Suprapubic skin (tissue), 4 donors: ENCODE measurements around the gene SLC5A1. TPM values are rescaled to one million over a fixed set of nuclear protein-coding genes. Genes with fewer than 3 reads are reported as not detected.
A peak's percentile ranks its signal among the peaks of the same experiment; 100 is the strongest.
"Not testable (repeated sequence)": the region's sequence is repeated elsewhere in the genome, so short reads cannot be mapped to it uniquely, and the experiment has no call there.

ENCODE experiments used
- DNase-seq, 2 donors: peaks; one replicate each; pipeline ENCODE4 v3.0.0-alpha.2; 2019; ENCODE audit warnings: low spot score in 2 of 2
- H3K27ac ChIP-seq: fragments of 200-600 bp; sonication (generic); one replicate; pipeline ENCODE4 v1.5.1; 2019
- H3K27me3 ChIP-seq: fragments of 200-600 bp; sonication (generic); one replicate; pipeline ENCODE4 v1.5.1; 2019
- H3K36me3 ChIP-seq: fragments of 200-600 bp; sonication (generic); one replicate; pipeline ENCODE4 v1.5.1; 2019
- H3K4me1 ChIP-seq: fragments of 200-600 bp; sonication (generic); one replicate; pipeline ENCODE4 v1.5.1; 2019
- H3K4me3 ChIP-seq: fragments of 200-600 bp; sonication (generic); one replicate; pipeline ENCODE4 v1.5.1; 2019; ENCODE audit warnings: mild to moderate bottlenecking
- H3K9me3 ChIP-seq: fragments of 200-600 bp; sonication (generic); one replicate; pipeline ENCODE4 v1.5.1; 2019
- CTCF ChIP-seq, 2 donors: fragments of 200-600 bp in 1 of 2; fragments of 450-650 bp in 1 of 2; sonication (generic) in 1 of 2; IDR thresholded peaks; one replicate each; pipeline ENCODE4 v1.5.1; 2016 to 2019; ENCODE audit warnings: antibody characterized with exemption in 2 of 2, mild to moderate bottlenecking in 1 of 2, moderate library complexity in 1 of 2
- EP300 ChIP-seq: sonication (generic); formaldehyde crosslinking; IDR thresholded peaks from one replicate; pipeline ENCODE4 v1.6.1; 2017; ENCODE audit warnings: antibody characterized with exemption
- POLR2A ChIP-seq, 2 donors: fragments of 450-650 bp; IDR thresholded peaks; one replicate each; pipeline ENCODE4 v1.6.1; 2017; ENCODE audit warnings: antibody characterized with exemption in 2 of 2, mild to moderate bottlenecking in 2 of 2, moderate library complexity in 2 of 2
- POLR2AphosphoS5 ChIP-seq, 3 donors: sonication (generic); formaldehyde crosslinking; IDR thresholded peaks; one replicate each; pipeline ENCODE4 v1.6.1; 2017; ENCODE audit warnings: antibody characterized with exemption in 3 of 3
- WGBS: methylation state at CpG from one replicate; pipeline ENCODE4 v1.1.5; 2018; 5-methylcytosine and 5-hydroxymethylcytosine counted together
- total RNA-seq, 4 donors: library from RNA; depleted of rRNA; stranded (reverse); fragments of >200 nt; gene quantifications; one replicate each; pipeline ENCODE4 v1.1.0, GENCODE V29; 2016

The SLC5A1 gene
- total RNA-seq, 4 donors from 2014 or later: 11.1 to 31.3 (median 22.3) TPM

DNA sequence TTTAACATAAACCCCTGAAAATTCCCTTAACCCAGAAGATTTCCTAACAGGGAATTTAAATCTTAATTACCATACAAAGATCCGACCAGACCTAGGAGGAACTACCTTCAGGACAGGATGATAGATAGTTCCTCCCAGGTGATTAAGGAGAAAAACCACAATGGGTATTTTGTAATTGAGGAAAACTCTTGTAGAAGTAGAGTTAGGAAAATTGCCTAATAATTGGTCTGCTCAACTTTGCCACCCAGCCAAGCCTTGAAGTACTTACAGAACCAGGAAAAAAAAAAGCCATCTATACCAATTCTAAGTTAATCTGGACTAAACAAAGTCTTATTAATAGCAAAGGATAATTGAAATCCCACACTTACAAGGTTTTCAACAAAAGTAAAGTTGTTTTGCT lies 95.5 kb downstream of the SLC5A1 start:
- not testable (repeated sequence) for H3K36me3 ChIP-seq, H3K27ac ChIP-seq, H3K4me1 ChIP-seq, H3K9me3 ChIP-seq, DNase-seq, H3K27me3 ChIP-seq
- H3K4me3 ChIP-seq: peak overlapping the region; percentile 30
- 58% methylated on average over 1 of the region's 1 CpG for WGBS

GRCh38 chr22:32140688-32141087 lies 97.6 kb downstream of the SLC5A1 start:
- WGBS: 27% methylated on average over 2 of the region's 6 CpGs
- H3K4me1 ChIP-seq, H3K27ac ChIP-seq, H3K9me3 ChIP-seq, DNase-seq, H3K27me3 ChIP-seq, H3K36me3 ChIP-seq, H3K4me3 ChIP-seq: not testable (repeated sequence)

DNA sequence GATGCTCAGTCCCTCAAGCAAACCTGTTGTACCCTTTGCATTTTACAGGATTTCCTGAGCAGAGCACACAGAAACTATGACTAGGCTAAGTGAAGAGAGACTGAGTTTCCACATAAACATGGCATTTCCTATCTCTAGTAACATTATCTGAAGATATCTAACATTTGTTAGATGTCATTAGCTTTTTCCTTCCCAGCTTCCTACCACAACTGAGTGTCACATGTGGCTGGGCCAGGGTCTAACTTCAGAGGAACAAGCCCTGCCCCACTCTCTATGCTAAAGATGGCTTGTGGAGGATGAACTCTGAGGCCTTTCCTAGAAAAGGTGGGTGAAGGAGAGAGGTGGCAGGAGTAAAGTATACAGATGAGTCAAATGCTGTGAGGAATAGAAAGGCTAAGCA lies 99.5 kb downstream of the SLC5A1 start:
- TF ChIP-seq EP300: no peak
- no peak for TF ChIP-seq POLR2AphosphoS5 (IDR thresholded peaks at IDR 0.05)
- no peak for TF ChIP-seq POLR2A (IDR thresholded peaks at IDR 0.05)
- TF ChIP-seq CTCF (IDR thresholded peaks at IDR 0.05): no peak
- no peak overlapping the region for H3K4me3 ChIP-seq
- H3K27me3 ChIP-seq: no peaks in the 10 kb centered on the region
- no peak for DNase-seq
- no peak overlapping the region for H3K27ac ChIP-seq
- H3K36me3 ChIP-seq: no peaks in the 10 kb centered on the region
- H3K9me3 ChIP-seq: no peaks in the 10 kb centered on the region
- H3K4me1 ChIP-seq: no peaks in the 10 kb centered on the region

DNA sequence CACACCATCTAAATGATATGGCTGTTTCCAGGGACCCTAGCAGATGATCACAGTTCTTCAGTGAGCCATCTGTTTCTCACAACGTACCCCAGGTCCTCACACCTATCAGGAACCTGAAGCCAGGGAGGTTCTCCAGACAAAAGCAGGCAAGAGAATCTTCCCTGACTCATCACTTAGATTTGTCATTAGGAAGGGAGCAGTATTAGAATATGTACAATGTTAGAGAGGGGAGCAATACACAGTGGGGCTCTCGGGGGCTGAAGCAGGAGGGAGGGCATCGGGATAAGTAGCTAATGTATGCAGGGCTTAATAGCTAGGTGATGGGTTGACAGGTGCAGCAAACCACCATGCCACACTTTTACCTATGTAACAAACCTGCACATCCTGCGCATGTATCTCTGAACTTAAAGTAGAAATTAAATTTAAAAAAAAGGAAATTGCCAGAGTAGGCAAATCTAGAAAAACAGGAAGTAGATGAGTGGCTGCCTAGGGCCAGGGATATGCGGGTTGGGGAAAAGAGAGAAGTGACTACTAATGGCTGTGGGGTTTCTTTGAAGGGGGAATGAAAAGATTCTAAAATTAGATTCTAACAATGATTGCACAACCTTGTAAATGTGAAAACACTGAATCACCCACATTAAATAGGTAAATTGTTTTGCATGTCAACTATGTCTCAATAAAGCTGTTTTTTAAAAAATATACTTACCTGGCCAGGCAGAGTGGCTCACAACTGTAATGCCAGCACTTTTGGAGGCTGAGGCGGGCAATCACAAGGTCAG lies 101.6 kb downstream of the SLC5A1 start:
- Histone ChIP-seq H3K4me3 (no peak overlapping the region), H3K4me1 (no peaks in the 10 kb centered on the region), H3K9me3 (no peaks in the 10 kb centered on the region), H3K27ac (no peak overlapping the region), H3K27me3 (no peaks in the 10 kb centered on the region), H3K36me3 (no peaks in the 10 kb centered on the region)
- TF ChIP-seq POLR2AphosphoS5 (IDR thresholded peaks at IDR 0.05): no peak
- no peak for TF ChIP-seq CTCF (IDR thresholded peaks at IDR 0.05)
- no peak for TF ChIP-seq POLR2A (IDR thresholded peaks at IDR 0.05)
- TF ChIP-seq EP300: no peak
- 71% methylated on average over 6 of the region's 6 CpGs for WGBS
- no peak for DNase-seq

GRCh38 chr22:32147128-32147527 lies 104.1 kb downstream of the SLC5A1 start:
- not testable (repeated sequence) for DNase-seq, H3K4me1 ChIP-seq, H3K27ac ChIP-seq, H3K9me3 ChIP-seq, H3K27me3 ChIP-seq, H3K4me3 ChIP-seq, H3K36me3 ChIP-seq
- 89% methylated on average over 8 of the region's 8 CpGs for whole genome bisulfite sequencing

GRCh38 chr22:32148372-32148771 lies 105.3 kb downstream of the SLC5A1 start:
- not testable (repeated sequence) for DNase-seq, H3K9me3 ChIP-seq, H3K27ac ChIP-seq, H3K4me3 ChIP-seq, H3K4me1 ChIP-seq, H3K36me3 ChIP-seq, H3K27me3 ChIP-seq
- 84% methylated on average over 4 of the region's 4 CpGs for WGBS

GRCh38 chr22:32150647-32151046 lies 107.6 kb downstream of the SLC5A1 start:
- DNase-seq, H3K36me3 ChIP-seq, H3K27me3 ChIP-seq, H3K4me1 ChIP-seq, H3K27ac ChIP-seq, H3K9me3 ChIP-seq, H3K4me3 ChIP-seq: not testable (repeated sequence)
- WGBS: 60% methylated on average over 7 of the region's 7 CpGs

- not testable (repeated sequence) for H3K4me1 ChIP-seq, H3K27ac ChIP-seq, H3K27me3 ChIP-seq, H3K4me3 ChIP-seq, DNase-seq, H3K36me3 ChIP-seq, H3K9me3 ChIP-seq
- 71% methylated on average over 6 of the region's 6 CpGs for WGBS
Observed at GRCh38 chr22:32151641-32152040, 108.6 kb downstream of the SLC5A1 start.

DNA sequence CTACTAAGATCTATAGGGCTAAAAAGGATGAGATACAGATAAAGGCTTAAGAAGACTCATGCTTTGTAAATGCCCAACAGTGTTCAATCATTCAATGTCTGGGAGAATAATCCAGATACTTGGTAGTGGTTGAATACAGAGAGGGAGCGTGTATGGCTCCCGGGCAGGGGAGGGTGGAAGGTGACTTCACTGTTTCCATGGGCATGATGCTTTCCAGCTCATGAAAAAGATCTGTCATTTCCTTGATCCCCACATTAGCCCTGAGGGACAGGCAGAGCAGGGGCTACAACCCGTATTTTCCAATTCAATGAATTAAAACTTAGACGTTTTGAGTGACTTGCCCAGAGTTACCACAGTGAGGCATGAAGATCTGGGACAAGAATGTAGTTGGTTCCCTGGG lies 111.7 kb downstream of the SLC5A1 start:
- H3K4me1 ChIP-seq, H3K27me3 ChIP-seq, DNase-seq, H3K9me3 ChIP-seq, H3K36me3 ChIP-seq, H3K27ac ChIP-seq, H3K4me3 ChIP-seq: not testable (repeated sequence)
- 63% methylated on average over 4 of the region's 4 CpGs for WGBS

DNA sequence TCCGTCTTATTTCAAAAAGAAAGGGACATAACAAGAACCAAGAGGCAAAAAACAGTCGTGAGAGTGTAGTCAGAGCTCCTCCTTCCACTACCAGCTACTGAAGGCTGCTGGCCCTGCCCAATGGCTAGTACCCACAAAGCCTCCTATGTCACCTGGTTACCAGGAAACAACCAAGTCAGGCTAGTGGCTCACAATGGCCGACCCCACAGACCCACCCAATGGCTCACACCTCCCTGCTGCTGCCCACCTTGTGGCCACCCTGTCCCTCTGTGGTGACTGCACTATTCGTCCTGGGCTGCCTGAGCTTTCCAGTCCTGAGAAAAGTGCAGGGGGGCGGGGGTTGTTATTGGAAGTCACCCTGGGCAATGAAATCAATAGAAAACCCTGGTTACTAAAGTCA lies 114.6 kb downstream of the SLC5A1 start:
- H3K4me3 ChIP-seq, DNase-seq: not testable (repeated sequence)
- 84% methylated on average over 5 of the region's 5 CpGs for WGBS

More for the DNA sequence above, 114.6 kb downstream of the SLC5A1 start:
- H3K27me3 ChIP-seq, H3K4me1 ChIP-seq, H3K27ac ChIP-seq, H3K9me3 ChIP-seq, H3K36me3 ChIP-seq: not testable (repeated sequence)
